ENCODE data around the gene KCND1.
"Not testable (repeated sequence)": the region's sequence is repeated elsewhere in the genome, so short reads cannot be mapped to it uniquely, and the experiment has no call there.

The KCND1 gene

GRCh38 chrX:48971249-48972219, at the start of gene KCND1:
Gene KCND1, minus strand, starts transcription at chrX:48971844. Its CDS starts 1,573 bp downstream, at chrX:48970271.
- DNase-seq (ENCODE audit: low read depth), result peak; percentile 66

GRCh38 chrX:49019599-49020249, 48.1 kb upstream of the KCND1 start:
- no peak for DNase-seq (ENCODE audit: low read depth)

- no peak for DNase-seq (ENCODE audit: low read depth)
Measured at GRCh38 chrX:49019050-49019449, 47.4 kb upstream of the KCND1 start.

GRCh38 chrX:49003696-49004095, 32.1 kb upstream of the KCND1 start:
- peak; percentile 4 for DNase-seq (ENCODE audit: low read depth)

GRCh38 chrX:49002091-49002935, 30.7 kb upstream of the KCND1 start, which contains the start of gene GRIPAP1:
Gene GRIPAP1, minus strand, starts transcription at chrX:49002264. Its CDS starts 35 bp downstream, at chrX:49002229.
- DNase-seq (ENCODE audit: low read depth), result peak; percentile 88

- peak; percentile 76 for DNase-seq (ENCODE audit: low read depth)
Measured at GRCh38 chrX:49001521-49002090, 30.0 kb upstream of the KCND1 start.

GRCh38 chrX:49000636-49001035, 29.0 kb upstream of the KCND1 start:
- no peak for DNase-seq (ENCODE audit: low read depth)

- DNase-seq (ENCODE audit: low read depth), result no peak
Measured at GRCh38 chrX:48999030-48999429, 27.4 kb upstream of the KCND1 start.

GRCh38 chrX:48998391-48998790, 26.7 kb upstream of the KCND1 start:
- DNase-seq (ENCODE audit: low read depth), result peak; percentile 2

GRCh38 chrX:48997865-48998264, 26.2 kb upstream of the KCND1 start:
- DNase-seq (ENCODE audit: low read depth), result no peak

- DNase-seq (ENCODE audit: low read depth), result no peak
Measured at GRCh38 chrX:48997455-48997854, 25.8 kb upstream of the KCND1 start.

- no peak for DNase-seq (ENCODE audit: low read depth)
Measured at GRCh38 chrX:48996969-48997368, 25.3 kb upstream of the KCND1 start.

GRCh38 chrX:48992341-48992740, 20.7 kb upstream of the KCND1 start:
- no peak for DNase-seq (ENCODE audit: low read depth)

GRCh38 chrX:48989483-48989882, 17.8 kb upstream of the KCND1 start:
- no peak for DNase-seq (ENCODE audit: low read depth)

- no peak for DNase-seq (ENCODE audit: low read depth)
Measured at GRCh38 chrX:48983896-48984295, 12.3 kb upstream of the KCND1 start.

GRCh38 chrX:48983081-48983480, 11.4 kb upstream of the KCND1 start:
- no peak for DNase-seq (ENCODE audit: low read depth)

GRCh38 chrX:48981178-48981577, 9.5 kb upstream of the KCND1 start:
- no peak for DNase-seq (ENCODE audit: low read depth)

GRCh38 chrX:48980341-48980740, 8.7 kb upstream of the KCND1 start:
- not testable (repeated sequence) for DNase-seq (ENCODE audit: low read depth)

GRCh38 chrX:48978226-48978625, 6.6 kb upstream of the KCND1 start:
- no peak for DNase-seq (ENCODE audit: low read depth)

GRCh38 chrX:48976086-48976485, 4.4 kb upstream of the KCND1 start:
- DNase-seq (ENCODE audit: low read depth), result no peak

- DNase-seq (ENCODE audit: low read depth), result no peak
Measured at GRCh38 chrX:48975541-48975940, 3.9 kb upstream of the KCND1 start.

GRCh38 chrX:48975041-48975440, 3.4 kb upstream of the KCND1 start:
- no peak for DNase-seq (ENCODE audit: low read depth)

Measured in ELR (cell line).